HG02571 (cell line): ENCODE results near the gene TAF10.

Experiments used
- ATAC-seq: cut with Tn5 transposase; IDR thresholded peaks from one replicate; pipeline ENCODE4 v1.9.1; 2021; ENCODE audit warnings: mild to moderate bottlenecking, moderate library complexity; ENCODE audit not compliant: unreplicated experiment

Gene TAF10

GRCh38 chr11:6609502-6610015, 2.5 kb downstream of the TAF10 start:
- ATAC-seq = no peak

GRCh38 chr11:6608726-6609501, 3.1 kb downstream of the TAF10 start:
- no peak for ATAC-seq

- no peak for ATAC-seq
These were observed 4.0 kb downstream of the TAF10 start for GRCh38 chr11:6608011-6608410.

- no peak for ATAC-seq
These were observed 4.7 kb downstream of the TAF10 start for GRCh38 chr11:6607190-6607795.

- peak; percentile 42 for ATAC-seq
These were observed 5.4 kb downstream of the TAF10 start for GRCh38 chr11:6606471-6607189.

GRCh38 chr11:6604790-6605189, 7.2 kb downstream of the TAF10 start:
- ATAC-seq = no peak

- peak; percentile 37 for ATAC-seq
These were observed 7.9 kb downstream of the TAF10 start for GRCh38 chr11:6604081-6604626.

- peak; percentile 66 for ATAC-seq
These were observed 8.5 kb downstream of the TAF10 start, which contains the start of the genes ILK and RRP8 for GRCh38 chr11:6603287-6604080. Gene ILK (plus strand): TSS chr11:6603774. CDS start chr11:6604272, 498 bp downstream. Gene RRP8 (minus strand): TSS chr11:6603616. CDS start chr11:6603502, 114 bp downstream.

GRCh38 chr11:6602096-6602940, 9.7 kb downstream of the TAF10 start:
- no peak for ATAC-seq

- no peak for ATAC-seq
These were observed 11.0 kb downstream of the TAF10 start for GRCh38 chr11:6601041-6601461.

GRCh38 chr11:6599881-6600390, 12.1 kb downstream of the TAF10 start:
- no peak for ATAC-seq

GRCh38 chr11:6599449-6599848, 12.6 kb downstream of the TAF10 start:
- ATAC-seq = no peak

GRCh38 chr11:6598555-6598954, 13.5 kb downstream of the TAF10 start:
- ATAC-seq = no peak

- no peak for ATAC-seq
These were observed 15.7 kb downstream of the TAF10 start for GRCh38 chr11:6596239-6596877.

GRCh38 chr11:6594142-6594768, 17.8 kb downstream of the TAF10 start:
- no peak for ATAC-seq

GRCh38 chr11:6588018-6588417, 24.0 kb downstream of the TAF10 start:
- no peak for ATAC-seq

- no peak for ATAC-seq
These were observed 24.6 kb downstream of the TAF10 start for GRCh38 chr11:6587360-6587953.
